PC-9 (cell line): ENCODE measurements around the gene WBP2. TPM values are rescaled to one million over a fixed set of nuclear protein-coding genes. Genes with fewer than 3 reads are reported as not detected.

Source experiments
- BruUV-seq: library from RNA; stranded (reverse); fragments of 400-500 nt; replicated peaks from 2 replicates; lab custom pipeline; 2021; lab: Mats Ljungman, UMichigan
- CTCF ChIA-PET: fragments of 300-600 bp; sonication (Branson Sonifier 250); formaldehyde crosslinking; loops from one replicate; lab custom pipeline; 2022; ENCODE audit warnings: antibody characterized with exemption; lab: Charles Lee
- POLR2A ChIA-PET: fragments of 300-600 bp; sonication (Branson Sonifier 250); formaldehyde crosslinking; loops from one replicate; lab custom pipeline; 2022; ENCODE audit warnings: antibody characterized with exemption; ENCODE audit not compliant: unreplicated experiment; lab: Charles Lee
- DNase-seq, 2 experiments: peaks; one replicate each; pipeline versions ENCODE4 v3.0.0 to v3.0.0-alpha.2; 2015 to 2022; ENCODE audit warnings: mixed read lengths in 1 of 2
- H2AFZ ChIP-seq: fragments of 200-600 bp; sonication (generic); 2 replicates; pipeline ENCODE4 v1.8.1; 2017; ENCODE audit warnings: antibody characterized with exemption
- H3F3A ChIP-seq: fragments of 200-600 bp; sonication (generic); 2 replicates; pipeline ENCODE4 v1.8.1; 2017; ENCODE audit warnings: antibody characterized with exemption, mild to moderate bottlenecking, low read depth; ENCODE audit not compliant: insufficient read depth
- H3K27ac ChIP-seq: fragments of 200-600 bp; sonication (generic); 2 replicates; pipeline ENCODE4 v1.6.1; 2016; ENCODE audit warnings: mixed run types
- H3K27me3 ChIP-seq: fragments of 200-600 bp; sonication (generic); 2 replicates; pipeline ENCODE4 v1.6.1; 2016; ENCODE audit warnings: low read depth, mixed run types; ENCODE audit not compliant: insufficient read depth
- H3K36me3 ChIP-seq: fragments of 200-600 bp; sonication (generic); 2 replicates; pipeline ENCODE4 v1.6.1; 2016; ENCODE audit warnings: low read depth, mixed run types
- H3K4me1 ChIP-seq: fragments of 200-600 bp; sonication (generic); replicated peaks from 2 replicates; pipeline ENCODE4 v1.6.1; 2016; ENCODE audit warnings: mixed run types; ENCODE audit not compliant: insufficient read depth
- H3K4me2 ChIP-seq: fragments of 200-600 bp; sonication (generic); 2 replicates; pipeline ENCODE4 v1.6.1; 2017; ENCODE audit warnings: mixed run types
- H3K4me3 ChIP-seq: fragments of 200-600 bp; sonication (generic); 2 replicates; pipeline ENCODE4 v1.6.1; 2016; ENCODE audit warnings: mixed run types
- H3K79me2 ChIP-seq: fragments of 200-600 bp; sonication (generic); 2 replicates; pipeline ENCODE4 v1.6.1; 2017; ENCODE audit warnings: low read depth, mixed run types
- H3K9me2 ChIP-seq: fragments of 200-600 bp; sonication (generic); 2 replicates; pipeline ENCODE4 v1.8.1; 2017; ENCODE audit warnings: mild to moderate bottlenecking; ENCODE audit not compliant: insufficient read depth
- H3K9me3 ChIP-seq: fragments of 200-600 bp; sonication (generic); 2 replicates; pipeline ENCODE4 v1.8.1; 2016; ENCODE audit warnings: low read depth; ENCODE audit not compliant: insufficient read depth
- H4K20me1 ChIP-seq: fragments of 200-600 bp; sonication (generic); 2 replicates; pipeline ENCODE4 v1.8.1; 2017; ENCODE audit not compliant: insufficient read depth
- EZH2 ChIP-seq: fragments of 200-600 bp; sonication (generic); IDR thresholded peaks from 2 replicates; pipeline ENCODE4 v1.8.0; 2017; ENCODE audit warnings: antibody characterized with exemption, low read depth
- intact Hi-C: fragments of 100-400 bp; cut with micrococcal nuclease; formaldehyde crosslinking; loops from one replicate; pipeline ENCODE4 v1.10.0; 2022; ENCODE audit not compliant: unreplicated experiment
- total RNA-seq: library from RNA; stranded (reverse); gene quantifications from 2 replicates; pipeline ENCODE4 v1.2.3, GENCODE V29; 2021
- TF ChIP-seq, protein P1 (sequence below): fragments of 200-600 bp; sonication (generic); conservative IDR thresholded peaks from 2 replicates; pipeline ENCODE4 v1.6.1; 2017; ENCODE audit warnings: mixed run types, antibody characterized with exemption, mild to moderate bottlenecking, moderate library complexity

The WBP2 gene
- total RNA-seq, 1 experiment from 2014 or later: 159 TPM

DNA sequence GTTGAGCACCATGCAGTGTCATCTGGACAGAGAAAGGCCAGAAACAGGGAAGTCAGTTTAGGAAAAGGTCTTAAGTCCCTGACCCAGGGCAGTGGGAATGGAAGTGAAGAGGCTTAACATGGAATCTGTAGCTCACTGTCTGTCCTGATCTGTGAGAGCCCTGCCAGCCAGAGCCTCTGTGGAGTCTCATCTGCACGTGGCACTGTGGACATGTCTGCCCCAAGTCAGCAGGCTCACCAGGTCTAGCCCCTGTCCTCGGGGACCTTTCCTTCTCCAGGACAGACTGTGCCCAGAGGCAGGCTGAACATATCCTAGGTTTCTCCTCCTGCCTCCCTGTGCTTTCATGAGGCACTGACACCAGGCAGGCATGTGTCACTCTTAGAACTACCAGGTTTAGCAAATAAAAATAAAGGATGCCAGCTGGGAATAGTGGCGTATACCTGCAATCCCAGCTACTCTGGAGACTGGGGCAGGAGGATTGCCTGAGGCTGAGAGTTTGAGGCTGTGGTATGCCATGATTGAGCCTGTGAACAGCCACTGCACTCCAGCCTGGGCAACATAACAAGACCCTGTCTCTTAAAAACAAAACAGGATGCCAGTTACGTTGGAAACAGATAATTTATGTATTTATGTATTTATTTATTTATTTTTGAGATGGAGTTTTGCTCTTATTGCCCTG lies 48.2 kb downstream of the WBP2 start:
- Histone ChIP-seq H3K4me3 (no peak overlapping the region), H4K20me1 (0 out of 2 replicates have a peak, but pooled peaks cover 6% of the 10 kb centered on the region), H3K27ac (no peak overlapping the region), H3K9me3 (no peaks in the 10 kb centered on the region), H3K79me2 (no peaks in the 10 kb centered on the region), H3K27me3 (no peaks in the 10 kb centered on the region), H3K9me2 (no peaks in the 10 kb centered on the region), H3K4me2 (no peak overlapping the region), H3K4me1 (no peaks in the 10 kb centered on the region), H2AFZ (no peak overlapping the region), H3K36me3 (no peaks in the 10 kb centered on the region), H3F3A (peaks cover 4% of the 10 kb centered on the region; the same call in 1 of the 2 replicates)
- BruUV-seq: no TSS peak
- intact Hi-C loops: no loop called here
- CTCF ChIA-PET: interaction anchor here (0.5 kb wide), 1 partner anchor 516 kb away, joined by 3 read pairs; no protein-coding TSS in a partner anchor
- POLR2A ChIA-PET: no interaction called here
- no peak for TF ChIP-seq EZH2
- TF ChIP-seq, protein P1, sequence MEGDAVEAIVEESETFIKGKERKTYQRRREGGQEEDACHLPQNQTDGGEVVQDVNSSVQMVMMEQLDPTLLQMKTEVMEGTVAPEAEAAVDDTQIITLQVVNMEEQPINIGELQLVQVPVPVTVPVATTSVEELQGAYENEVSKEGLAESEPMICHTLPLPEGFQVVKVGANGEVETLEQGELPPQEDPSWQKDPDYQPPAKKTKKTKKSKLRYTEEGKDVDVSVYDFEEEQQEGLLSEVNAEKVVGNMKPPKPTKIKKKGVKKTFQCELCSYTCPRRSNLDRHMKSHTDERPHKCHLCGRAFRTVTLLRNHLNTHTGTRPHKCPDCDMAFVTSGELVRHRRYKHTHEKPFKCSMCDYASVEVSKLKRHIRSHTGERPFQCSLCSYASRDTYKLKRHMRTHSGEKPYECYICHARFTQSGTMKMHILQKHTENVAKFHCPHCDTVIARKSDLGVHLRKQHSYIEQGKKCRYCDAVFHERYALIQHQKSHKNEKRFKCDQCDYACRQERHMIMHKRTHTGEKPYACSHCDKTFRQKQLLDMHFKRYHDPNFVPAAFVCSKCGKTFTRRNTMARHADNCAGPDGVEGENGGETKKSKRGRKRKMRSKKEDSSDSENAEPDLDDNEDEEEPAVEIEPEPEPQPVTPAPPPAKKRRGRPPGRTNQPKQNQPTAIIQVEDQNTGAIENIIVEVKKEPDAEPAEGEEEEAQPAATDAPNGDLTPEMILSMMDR: no peak
- DNase-seq: no peak

DNA sequence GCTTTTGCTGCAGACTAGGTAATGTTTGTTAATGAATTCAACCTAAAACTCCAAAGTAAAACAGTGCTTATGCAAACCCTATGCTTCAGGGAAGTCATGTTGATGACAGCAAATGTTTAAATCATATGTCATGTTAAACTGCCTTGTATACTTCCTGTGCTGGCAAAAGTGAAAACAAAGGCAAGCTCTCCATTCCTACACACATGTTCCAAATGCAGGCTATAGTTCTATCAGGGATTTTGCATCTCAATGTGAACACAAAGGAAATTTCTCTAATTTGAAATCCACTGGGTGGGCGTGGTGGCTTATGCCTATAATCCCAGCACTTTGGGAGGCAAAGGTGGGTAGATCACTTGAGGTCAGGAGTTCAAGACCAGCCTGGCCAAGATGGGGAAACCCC lies 51.3 kb downstream of the WBP2 start:
- no TSS peak for BruUV-seq
- no peaks in the 10 kb centered on the region for H3K79me2 ChIP-seq
- TF ChIP-seq, protein P1: no peak
- TF ChIP-seq EZH2: no peak
- H2AFZ ChIP-seq: no peak overlapping the region
- no peaks in the 10 kb centered on the region for H3K9me2 ChIP-seq
- no peaks in the 10 kb centered on the region for H3K9me3 ChIP-seq
- H3K36me3 ChIP-seq: no peaks in the 10 kb centered on the region
- H3K27me3 ChIP-seq: no peaks in the 10 kb centered on the region
- 0 out of 2 replicates have a peak, but pooled peaks cover 6% of the 10 kb centered on the region for H4K20me1 ChIP-seq
- CTCF ChIA-PET: no interaction called here
- H3K27ac ChIP-seq: no peak overlapping the region
- DNase-seq: no peak
- no peaks in the 10 kb centered on the region for H3K4me1 ChIP-seq
- peaks cover 4% of the 10 kb centered on the region; the same call in 1 of the 2 replicates for H3F3A ChIP-seq
- H3K4me2 ChIP-seq: no peak overlapping the region
- intact Hi-C loops: no loop called here
- POLR2A ChIA-PET: no interaction called here
- H3K4me3 ChIP-seq: no peak overlapping the region

DNA sequence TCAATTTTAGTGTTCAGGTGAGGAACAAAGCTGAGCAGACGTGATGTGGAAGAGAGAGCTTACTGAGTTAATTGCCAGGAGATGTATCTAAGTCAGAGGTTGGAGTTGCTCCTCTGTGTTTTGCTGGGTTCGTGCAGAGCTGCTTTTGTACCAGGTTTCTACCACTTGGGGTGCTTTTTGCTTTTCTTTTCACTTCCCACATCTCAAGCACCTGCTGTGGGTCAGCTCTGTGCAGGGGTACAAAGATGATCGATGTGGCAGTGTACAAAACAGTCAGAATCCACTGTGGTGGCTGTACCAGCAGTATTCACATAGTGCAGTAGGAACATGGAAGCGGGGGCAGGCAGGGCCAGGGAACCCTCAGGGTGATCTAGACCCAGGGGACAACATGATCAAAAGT lies 55.7 kb downstream of the WBP2 start:
- no peaks in the 10 kb centered on the region for H3K9me3 ChIP-seq
- peaks cover 16% of the 10 kb centered on the region for H4K20me1 ChIP-seq
- no peaks in the 10 kb centered on the region for H3K4me1 ChIP-seq
- H3K9me2 ChIP-seq: no peaks in the 10 kb centered on the region
- H3F3A ChIP-seq: 0 out of 2 replicates have a peak, but pooled peaks cover 3% of the 10 kb centered on the region
- BruUV-seq: no TSS peak
- ChIA-PET POLR2A (no interaction called here), CTCF (no interaction called here)
- TF ChIP-seq, protein P1: no peak
- no peak for TF ChIP-seq EZH2
- H2AFZ ChIP-seq: no peak overlapping the region
- intact Hi-C loops: no loop called here
- DNase-seq: no peak
- H3K27me3 ChIP-seq: no peaks in the 10 kb centered on the region
- H3K27ac ChIP-seq: no peak overlapping the region
- H3K4me3 ChIP-seq: no peak overlapping the region
- H3K79me2 ChIP-seq: peaks cover 15% of the 10 kb centered on the region; the same call in 1 of the 2 replicates
- no peak overlapping the region for H3K4me2 ChIP-seq
- peaks cover 15% of the 10 kb centered on the region for H3K36me3 ChIP-seq
